ENCODE data around the gene WWOX. TPM values are rescaled to one million over a fixed set of nuclear protein-coding genes. Genes with fewer than 3 reads are reported as not detected.
A peak's percentile ranks its signal among the peaks of the same experiment; 100 is the strongest.

Gene WWOX
- polyA plus RNA-seq, 2 of the 4 experiments (the other 2 are of a cell fraction) = 16.0 to 17.2 TPM

DNA sequence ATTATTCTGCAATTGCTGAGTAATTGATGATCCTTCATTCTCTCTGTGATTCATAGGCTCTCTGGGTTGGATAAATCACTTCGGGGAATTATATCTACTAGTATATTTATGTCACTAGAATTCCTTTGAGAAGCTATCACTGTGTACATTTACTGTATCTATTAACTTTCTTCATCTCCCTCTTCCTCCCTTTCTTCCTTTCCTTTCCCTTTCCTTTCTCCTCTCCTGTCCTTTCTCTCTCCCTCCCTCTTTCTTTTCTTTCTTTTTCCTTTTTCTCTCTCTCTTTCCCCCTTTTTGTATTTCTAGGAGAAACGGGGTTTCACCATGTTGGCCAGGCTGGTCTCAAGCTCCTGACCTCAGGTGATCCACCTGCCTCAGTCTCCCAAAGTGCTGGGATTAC, 711.8 kb downstream of the WWOX start:
- no peak overlapping the region for H3K4me3 ChIP-seq
- ChIA-PET CTCF (no interaction called here), POLR2A (no interaction called here)
- ATAC-seq = no peak
- no peaks in the 10 kb centered on the region for H3K4me1 ChIP-seq
- no peak overlapping the region for H3K27ac ChIP-seq
- no peak for DNase-seq (ENCODE audit: low read depth in 1 of 2, low spot score in 1 of 2)
- TF ChIP-seq FOSL2 (IDR thresholded peaks at IDR 0.05) (no peak), FOSL2 (CRISPR knock-in tag; IDR thresholded peaks at IDR 0.05) (no peak), PBX3 (IDR thresholded peaks at IDR 0.05) (no peak), SMC3 (IDR thresholded peaks at IDR 0.05) (no peak), POLR2A (IDR thresholded peaks at IDR 0.05; ENCODE audit: low read length) (no peak), EP300 (IDR thresholded peaks at IDR 0.05) (no peak), ESRRA (IDR thresholded peaks at IDR 0.05; ENCODE audit: borderline replicate concordance, low read length) (no peak), FOXS1 (CRISPR knock-in tag; IDR thresholded peaks at IDR 0.05) (no peak), TP53 (CRISPR knock-in tag; IDR thresholded peaks at IDR 0.05) (no peak), EHMT2 (IDR thresholded peaks at IDR 0.05; ENCODE audit: low read depth) (no peak), HOXA7 (CRISPR knock-in tag; IDR thresholded peaks at IDR 0.05) (no peak), POLR2AphosphoS2 (conservative IDR thresholded peaks at IDR 0.05; ENCODE audit: low read length) (no peak), ZC3H11A (IDR thresholded peaks at IDR 0.05) (no peak), KDM5A (IDR thresholded peaks at IDR 0.05) (no peak), CHD2 (IDR thresholded peaks at IDR 0.05; ENCODE audit: low read length, partially characterized antibody) (no peak), EHF (CRISPR knock-in tag; IDR thresholded peaks at IDR 0.05) (no peak)
- TF ChIP-seq, protein P1, sequence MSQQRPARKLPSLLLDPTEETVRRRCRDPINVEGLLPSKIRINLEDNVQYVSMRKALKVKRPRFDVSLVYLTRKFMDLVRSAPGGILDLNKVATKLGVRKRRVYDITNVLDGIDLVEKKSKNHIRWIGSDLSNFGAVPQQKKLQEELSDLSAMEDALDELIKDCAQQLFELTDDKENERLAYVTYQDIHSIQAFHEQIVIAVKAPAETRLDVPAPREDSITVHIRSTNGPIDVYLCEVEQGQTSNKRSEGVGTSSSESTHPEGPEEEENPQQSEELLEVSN (IDR thresholded peaks at IDR 0.05; ENCODE audit: borderline replicate concordance, low read depth) = no peak
- TF ChIP-seq, protein P2, sequence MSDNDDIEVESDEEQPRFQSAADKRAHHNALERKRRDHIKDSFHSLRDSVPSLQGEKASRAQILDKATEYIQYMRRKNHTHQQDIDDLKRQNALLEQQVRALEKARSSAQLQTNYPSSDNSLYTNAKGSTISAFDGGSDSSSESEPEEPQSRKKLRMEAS (IDR thresholded peaks at IDR 0.05) = no peak
- H3K4me2 ChIP-seq = no peak overlapping the region
- WGBS (ENCODE audit: missing lambda C conversion rate) = 4% methylated on average over 2 of the region's 2 CpGs
- FAIRE-seq = no peak
- peaks cover 3% of the 10 kb centered on the region; the same call in 1 of the 3 replicates for H3K9me3 ChIP-seq

DNA sequence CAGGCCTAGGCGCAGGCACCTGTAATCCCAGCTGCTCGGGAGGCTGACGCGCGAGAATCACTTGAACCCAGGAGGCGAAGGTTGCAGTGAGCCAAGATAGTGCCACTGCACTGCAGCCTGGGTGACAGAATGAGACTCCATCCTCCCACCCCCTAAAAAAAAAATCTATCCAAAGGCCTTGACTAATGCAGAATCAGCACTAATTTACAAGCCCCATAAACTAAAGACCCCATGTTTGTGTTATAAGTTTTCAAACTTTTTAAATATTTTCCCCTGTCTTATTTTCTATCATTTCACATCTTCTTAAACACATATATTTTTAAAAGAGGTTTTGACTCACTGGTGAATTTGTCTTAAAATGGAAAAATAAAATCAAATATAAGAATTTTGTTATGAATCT, 713.1 kb downstream of the WWOX start:
- no peak for TF ChIP-seq HOXA7 (CRISPR knock-in tag; IDR thresholded peaks at IDR 0.05)
- TF ChIP-seq RFX5 (IDR thresholded peaks at IDR 0.05) = no peak
- peak; percentile 33 for TF ChIP-seq MAFK (IDR thresholded peaks at IDR 0.05; ENCODE audit: partially characterized antibody)
- no peak overlapping the region for H3K4me2 ChIP-seq
- FAIRE-seq (no peak), DNase-seq (ENCODE audit: low read depth in 1 of 2, low spot score in 1 of 2) (no peak), ATAC-seq (no peak)
- H3K4me1 ChIP-seq = no peaks in the 10 kb centered on the region
- no peak overlapping the region for H3K4me3 ChIP-seq
- POLR2A ChIA-PET = no interaction called here
- 77% methylated on average over 6 of the region's 6 CpGs for WGBS (ENCODE audit: missing lambda C conversion rate)
- no peak overlapping the region for H3K27ac ChIP-seq
- H3K9me3 ChIP-seq = no peaks in the 10 kb centered on the region; the same call in 2 of the 3 replicates
- CTCF ChIA-PET = interaction anchor here (0.9 kb wide), 1 partner anchor 11 kb away, joined by 4 read pairs; no protein-coding TSS in a partner anchor

DNA sequence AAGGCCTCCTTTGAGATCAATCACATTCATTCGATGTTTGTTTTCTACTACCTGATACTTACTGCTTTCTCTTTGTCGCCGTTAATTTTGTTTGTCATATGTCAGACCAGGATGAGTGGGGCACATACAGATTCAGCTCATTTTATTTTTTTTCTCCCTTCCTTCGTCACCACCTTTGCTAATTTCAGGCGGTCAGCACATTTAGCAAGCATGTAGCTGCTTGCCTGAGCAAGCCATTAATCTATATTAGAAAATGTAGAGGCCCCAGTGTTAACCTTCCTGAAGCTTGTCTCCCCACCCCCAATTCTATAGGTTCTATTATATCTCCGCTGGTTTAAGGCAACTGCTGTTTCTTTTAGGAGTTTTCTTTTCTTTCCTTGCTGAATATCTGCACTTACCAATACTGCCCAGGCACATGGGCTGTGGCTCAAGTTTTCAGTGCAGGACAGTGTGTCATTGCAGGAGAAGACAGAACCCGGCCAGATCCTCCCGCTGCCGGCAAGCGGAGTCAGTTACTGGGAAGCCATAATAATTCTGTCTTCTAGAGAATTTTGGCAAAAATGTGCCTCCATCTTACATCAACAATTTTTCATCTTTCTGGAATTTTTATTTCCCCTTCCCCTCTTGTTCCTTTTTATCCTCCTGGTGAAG, 714.3 kb downstream of the WWOX start:
- ATAC-seq = no peak
- Histone ChIP-seq H3K4me3 (no peak overlapping the region), H3K27ac (no peak overlapping the region), H3K4me2 (no peak overlapping the region), H3K4me1 (no peaks in the 10 kb centered on the region), H3K9me3 (no peaks in the 10 kb centered on the region; the same call in 2 of the 3 replicates)
- ChIA-PET POLR2A (no interaction called here), CTCF (interaction anchor here (0.9 kb wide), 1 partner anchor 12 kb away, joined by 4 read pairs; no protein-coding TSS in a partner anchor)
- 67% methylated on average over 10 of the region's 10 CpGs for WGBS (ENCODE audit: missing lambda C conversion rate)
- no peak for FAIRE-seq
- DNase-seq (ENCODE audit: low read depth in 1 of 2, low spot score in 1 of 2) = no peak
- no peak for TF ChIP-seq SMC3 (IDR thresholded peaks at IDR 0.05)
- TF ChIP-seq SREBF2 (IDR thresholded peaks at IDR 0.05) = no peak
- TF ChIP-seq RAD21 (conservative IDR thresholded peaks at IDR 0.05 in 1 of 2, IDR thresholded peaks at IDR 0.05 in 1 of 2) = no peak
- TF ChIP-seq HEYL (CRISPR knock-in tag; IDR thresholded peaks at IDR 0.05) = no peak
- TF ChIP-seq, protein P3, sequence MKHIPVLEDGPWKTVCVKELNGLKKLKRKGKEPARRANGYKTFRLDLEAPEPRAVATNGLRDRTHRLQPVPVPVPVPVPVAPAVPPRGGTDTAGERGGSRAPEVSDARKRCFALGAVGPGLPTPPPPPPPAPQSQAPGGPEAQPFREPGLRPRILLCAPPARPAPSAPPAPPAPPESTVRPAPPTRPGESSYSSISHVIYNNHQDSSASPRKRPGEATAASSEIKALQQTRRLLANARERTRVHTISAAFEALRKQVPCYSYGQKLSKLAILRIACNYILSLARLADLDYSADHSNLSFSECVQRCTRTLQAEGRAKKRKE (CRISPR knock-in tag; IDR thresholded peaks at IDR 0.05; ENCODE audit: low read depth) = no peak
- no peak for TF ChIP-seq HOXB5 (CRISPR knock-in tag; IDR thresholded peaks at IDR 0.05)
- TF ChIP-seq NPAS2 (CRISPR knock-in tag; IDR thresholded peaks at IDR 0.05; ENCODE audit: borderline replicate concordance) = no peak
- TF ChIP-seq, protein P4, sequence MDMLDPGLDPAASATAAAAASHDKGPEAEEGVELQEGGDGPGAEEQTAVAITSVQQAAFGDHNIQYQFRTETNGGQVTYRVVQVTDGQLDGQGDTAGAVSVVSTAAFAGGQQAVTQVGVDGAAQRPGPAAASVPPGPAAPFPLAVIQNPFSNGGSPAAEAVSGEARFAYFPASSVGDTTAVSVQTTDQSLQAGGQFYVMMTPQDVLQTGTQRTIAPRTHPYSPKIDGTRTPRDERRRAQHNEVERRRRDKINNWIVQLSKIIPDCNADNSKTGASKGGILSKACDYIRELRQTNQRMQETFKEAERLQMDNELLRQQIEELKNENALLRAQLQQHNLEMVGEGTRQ (IDR thresholded peaks at IDR 0.05) = no peak
- TF ChIP-seq PBX3 (IDR thresholded peaks at IDR 0.05) = no peak
- no peak for TF ChIP-seq POLR2A (IDR thresholded peaks at IDR 0.05; ENCODE audit: low read length)
- TF ChIP-seq HMGXB4 (CRISPR knock-in tag; IDR thresholded peaks at IDR 0.05; ENCODE audit: borderline replicate concordance) = no peak
